ENCODE results near the gene EPAS1. TPM values are rescaled to one million over a fixed set of nuclear protein-coding genes. Genes with fewer than 3 reads are reported as not detected.
A peak's percentile ranks its signal among the peaks of the same experiment; 100 is the strongest.

Gene EPAS1
- total and polyA plus RNA-seq, 9 of the 15 experiments (the other 6 are each of a cell fraction or from before 2014, with no cell fraction given), result 0.25 to 11.2 (median 4.1) TPM

DNA sequence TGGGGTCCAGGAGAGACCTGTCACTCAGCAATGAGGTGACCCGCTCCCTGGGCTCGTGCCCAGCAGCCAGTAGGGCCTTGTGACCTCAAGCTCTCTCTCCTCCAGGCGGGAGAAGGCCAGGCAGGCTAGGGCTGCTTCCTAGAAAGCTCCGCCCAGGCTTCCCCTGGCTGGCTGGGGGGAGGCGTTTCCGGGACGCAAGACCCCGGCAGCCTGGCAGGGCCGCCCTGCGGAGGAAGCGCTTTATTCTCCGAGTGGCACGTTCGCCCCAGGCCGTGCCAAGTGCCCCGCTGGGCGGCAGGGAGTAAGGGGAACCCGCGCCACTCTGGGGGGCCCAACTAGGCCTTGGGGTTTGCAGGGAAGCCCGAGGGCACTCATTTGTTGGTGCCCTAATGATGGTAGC, 21.2 kb upstream of the EPAS1 start (continued):
- TF ChIP-seq, protein P1, sequence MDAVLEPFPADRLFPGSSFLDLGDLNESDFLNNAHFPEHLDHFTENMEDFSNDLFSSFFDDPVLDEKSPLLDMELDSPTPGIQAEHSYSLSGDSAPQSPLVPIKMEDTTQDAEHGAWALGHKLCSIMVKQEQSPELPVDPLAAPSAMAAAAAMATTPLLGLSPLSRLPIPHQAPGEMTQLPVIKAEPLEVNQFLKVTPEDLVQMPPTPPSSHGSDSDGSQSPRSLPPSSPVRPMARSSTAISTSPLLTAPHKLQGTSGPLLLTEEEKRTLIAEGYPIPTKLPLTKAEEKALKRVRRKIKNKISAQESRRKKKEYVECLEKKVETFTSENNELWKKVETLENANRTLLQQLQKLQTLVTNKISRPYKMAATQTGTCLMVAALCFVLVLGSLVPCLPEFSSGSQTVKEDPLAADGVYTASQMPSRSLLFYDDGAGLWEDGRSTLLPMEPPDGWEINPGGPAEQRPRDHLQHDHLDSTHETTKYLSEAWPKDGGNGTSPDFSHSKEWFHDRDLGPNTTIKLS (IDR thresholded peaks at IDR 0.05; ENCODE audit: borderline replicate concordance, low read depth), result no peak
- TF ChIP-seq RBM14 (IDR thresholded peaks at IDR 0.05; ENCODE audit: borderline replicate concordance, insufficient read depth, low read depth, low read length) (no peak), CEBPB (tag; IDR thresholded peaks at IDR 0.05) (no peak), ZNF133 (CRISPR knock-in tag; IDR thresholded peaks at IDR 0.05) (no peak), HDAC1 (IDR thresholded peaks at IDR 0.05) (no peak)
- TF ChIP-seq, protein P2, sequence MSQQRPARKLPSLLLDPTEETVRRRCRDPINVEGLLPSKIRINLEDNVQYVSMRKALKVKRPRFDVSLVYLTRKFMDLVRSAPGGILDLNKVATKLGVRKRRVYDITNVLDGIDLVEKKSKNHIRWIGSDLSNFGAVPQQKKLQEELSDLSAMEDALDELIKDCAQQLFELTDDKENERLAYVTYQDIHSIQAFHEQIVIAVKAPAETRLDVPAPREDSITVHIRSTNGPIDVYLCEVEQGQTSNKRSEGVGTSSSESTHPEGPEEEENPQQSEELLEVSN (IDR thresholded peaks at IDR 0.05; ENCODE audit: borderline replicate concordance in 1 of 2, extremely low read depth in 1 of 2, insufficient read depth in 1 of 2, insufficient read length in 1 of 2, low read depth in 1 of 2, low read length in 1 of 2, poor library complexity in 1 of 2, severe bottlenecking in 1 of 2), result no peak

DNA sequence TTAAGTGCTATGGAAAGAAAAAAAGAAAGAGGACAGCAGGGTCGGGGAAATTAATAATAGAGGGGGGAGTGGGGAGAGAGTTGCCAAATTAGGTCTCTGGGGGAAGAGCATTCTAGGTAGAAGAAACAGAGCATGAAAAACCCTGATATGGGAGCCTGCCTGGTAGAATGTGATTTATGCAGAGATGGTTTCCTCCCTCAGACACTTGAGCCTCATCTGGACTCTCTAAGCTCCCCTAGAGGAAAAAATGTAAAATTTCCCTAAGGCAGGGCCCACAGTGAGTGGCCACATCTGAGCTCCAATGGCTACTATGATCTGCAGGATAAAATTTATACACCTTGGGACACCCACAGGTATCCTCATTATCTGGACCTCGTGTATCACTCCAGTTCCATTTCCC, 20.6 kb upstream of the EPAS1 start:
- Histone ChIP-seq H3K4me3 (no peak overlapping the region), H3K4me2 (ENCODE audit: insufficient read depth, low read length) (no peak overlapping the region), H3K9ac (ENCODE audit: insufficient read depth in 1 of 2, low read depth in 2 of 2, low read length in 2 of 2) (no peak overlapping the region), H3K9me3 (replicated peaks; ENCODE audit: control insufficient read depth, insufficient read depth, low read depth, low read length) (no peaks in the 10 kb centered on the region), H3K4me1 (replicated peaks in 1 of 2; ENCODE audit: control insufficient read depth in 2 of 2, insufficient read depth in 2 of 2, low read length in 2 of 2) (peaks cover 6 to 8% of the 10 kb centered on the region in 2 experiments), H3K79me2 (ENCODE audit: control insufficient read depth, insufficient read depth, low read length) (no peaks in the 10 kb centered on the region), H3K36me3 (ENCODE audit: control insufficient read depth, insufficient read depth, low read length) (no peaks in the 10 kb centered on the region), H3K9me1 (ENCODE audit: control insufficient read depth, insufficient read depth, low read length) (no peaks in the 10 kb centered on the region), H3K27me3 (ENCODE audit: control insufficient read depth in 2 of 2, insufficient read depth in 2 of 2, low read length in 2 of 2) (no peaks in the 10 kb centered on the region), H4K20me1 (replicated peaks; ENCODE audit: control insufficient read depth, insufficient read depth, low read length) (no peaks in the 10 kb centered on the region), H3K27ac (ENCODE audit: extremely low read depth, low read depth, low read length) (no peak overlapping the region), H2AFZ (ENCODE audit: low read depth, low read length) (no peak overlapping the region)
- 0% methylated on average over 2 of the region's 2 CpGs for WGBS (ENCODE audit: insufficient coverage, low coverage, missing lambda C conversion rate)
- CTCF ChIA-PET (ENCODE audit: low intra/inter-chr PET ratio), result no interaction called here
- FAIRE-seq (no peak), DNase-seq (ENCODE audit: extremely low read depth in 1 of 4, low spot score in 3 of 4) (no peak), ATAC-seq (peak; percentile 78)
- in situ Hi-C loops (cut with MboI) (no loop called here), intact Hi-C loops (cut with micrococcal nuclease) (no loop called here)
- no TSS peak for BruUV-seq (replicated peaks)
- POLR2A ChIA-PET, result interaction anchor here (0.6 to 0.9 kb wide), 3 partner anchors 27 to 108 kb away, joined by 3 to 4 read pairs (median 3); no protein-coding TSS in a partner anchor
- TF ChIP-seq TEAD1 (CRISPR knock-in tag; IDR thresholded peaks at IDR 0.05), result peak; percentile 94 to 96
- TF ChIP-seq TEAD4 (IDR thresholded peaks at IDR 0.05; ENCODE audit: low read length), result peak; percentile 51; the same call in 1 of the 2 replicates
- TF ChIP-seq TEAD4 (CRISPR knock-in tag; IDR thresholded peaks at IDR 0.05; ENCODE audit: borderline replicate concordance), result no peak
- peak; percentile 94 for TF ChIP-seq TEAD2 (tag; IDR thresholded peaks at IDR 0.05)
- TF ChIP-seq, protein P3, sequence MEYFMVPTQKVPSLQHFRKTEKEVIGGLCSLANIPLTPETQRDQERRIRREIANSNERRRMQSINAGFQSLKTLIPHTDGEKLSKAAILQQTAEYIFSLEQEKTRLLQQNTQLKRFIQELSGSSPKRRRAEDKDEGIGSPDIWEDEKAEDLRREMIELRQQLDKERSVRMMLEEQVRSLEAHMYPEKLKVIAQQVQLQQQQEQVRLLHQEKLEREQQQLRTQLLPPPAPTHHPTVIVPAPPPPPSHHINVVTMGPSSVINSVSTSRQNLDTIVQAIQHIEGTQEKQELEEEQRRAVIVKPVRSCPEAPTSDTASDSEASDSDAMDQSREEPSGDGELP (CRISPR knock-in tag; IDR thresholded peaks at IDR 0.05; ENCODE audit: borderline replicate concordance), result no peak
